H1 (cell line): ENCODE measurements around the gene KIZ.

ENCODE experiments used
- CEBPB ChIP-seq: IDR thresholded peaks from 2 replicates; pipeline ENCODE4 v1.6.1; 2012; ENCODE audit warnings: low read depth, low read length
- CTBP2 ChIP-seq: IDR thresholded peaks from 2 replicates; pipeline ENCODE4 v1.7.0; 2011; ENCODE audit warnings: borderline replicate concordance, mild to moderate bottlenecking, moderate library complexity, mixed read lengths, low read length; ENCODE audit not compliant: insufficient read depth, insufficient read length
- EP300 ChIP-seq, 2 experiments: IDR thresholded peaks; 1 replicate in 1 of 2; 2 replicates in 1 of 2; pipeline ENCODE4 v1.6.1; 2011 to 2012; ENCODE audit warnings: low read depth in 2 of 2, low read length in 2 of 2, mild to moderate bottlenecking in 2 of 2, borderline replicate concordance in 1 of 2, inconsistent platforms in 1 of 2, moderate library complexity in 1 of 2
- EZH2 ChIP-seq: fragments of 200-600 bp; sonication (generic); IDR thresholded peaks from 2 replicates; pipeline ENCODE4 v1.7.1; 2012; ENCODE audit warnings: low read depth, mild to moderate bottlenecking, moderate library complexity, low read length, inconsistent platforms; ENCODE audit not compliant: severe bottlenecking
- HDAC2 ChIP-seq, 2 experiments: fragments of 300-600 bp in 1 of 2; sonication (generic) in 1 of 2; IDR thresholded peaks; 2 replicates each; pipeline ENCODE4 v1.6.1; 2011 to 2012; ENCODE audit warnings: low read depth in 2 of 2, low read length in 2 of 2, mild to moderate bottlenecking in 2 of 2, moderate library complexity in 2 of 2, borderline replicate concordance in 1 of 2, inconsistent platforms in 1 of 2
- MAFK ChIP-seq: IDR thresholded peaks from 2 replicates; pipeline ENCODE4 v1.6.1; 2012; ENCODE audit warnings: low read depth, mild to moderate bottlenecking, improper control_type of control experiment, low read length
- POLR2A ChIP-seq, 2 experiments: IDR thresholded peaks; 1 replicate in 1 of 2; 2 replicates in 1 of 2; pipeline ENCODE4 v1.6.1; 2011; ENCODE audit warnings: low read depth in 2 of 2, low read length in 2 of 2, mild to moderate bottlenecking in 2 of 2; ENCODE audit errors: control extremely low read depth in 1 of 2
- RAD21 ChIP-seq, 2 experiments: IDR thresholded peaks in 1 of 2; conservative IDR thresholded peaks in 1 of 2; 2 replicates each; pipeline ENCODE4 v1.6.1; 2011; ENCODE audit warnings: low read depth in 2 of 2, low read length in 2 of 2, improper control_type of control experiment in 1 of 2, inconsistent platforms in 1 of 2, mild to moderate bottlenecking in 1 of 2, moderate library complexity in 1 of 2
- RBBP5 ChIP-seq: IDR thresholded peaks from 2 replicates; pipeline ENCODE4 v1.7.1; 2012; ENCODE audit warnings: low read depth, mild to moderate bottlenecking, inconsistent platforms, low read length, moderate library complexity, borderline replicate concordance
- RFX5 ChIP-seq: IDR thresholded peaks from 2 replicates; pipeline ENCODE4 v1.6.1; 2011; ENCODE audit warnings: low read depth, low read length, improper control_type of control experiment, borderline replicate concordance
- SP1 ChIP-seq: IDR thresholded peaks from 2 replicates; pipeline ENCODE4 v1.6.1; 2011; ENCODE audit warnings: low read depth, low read length
- TCF12 ChIP-seq: IDR thresholded peaks from 2 replicates; pipeline ENCODE4 v1.6.1; 2011; ENCODE audit warnings: low read depth, mild to moderate bottlenecking, low read length
- TF ChIP-seq, protein P1 (sequence below), 3 experiments: IDR thresholded peaks; 1 replicate in 2 of 3; 2 replicates in 1 of 3; pipeline versions ENCODE4 v1.5.1 to v1.6.1; 2011; ENCODE audit warnings: low read length in 3 of 3, mild to moderate bottlenecking in 3 of 3, inconsistent platforms in 2 of 3, low read depth in 1 of 3, moderate library complexity in 1 of 3; ENCODE audit not compliant: insufficient read depth in 1 of 3; ENCODE audit errors: control extremely low read depth in 1 of 3
- TF ChIP-seq, protein P2 (sequence below): IDR thresholded peaks from 2 replicates; pipeline ENCODE4 v1.6.1; 2012; ENCODE audit warnings: inconsistent platforms

DNA sequence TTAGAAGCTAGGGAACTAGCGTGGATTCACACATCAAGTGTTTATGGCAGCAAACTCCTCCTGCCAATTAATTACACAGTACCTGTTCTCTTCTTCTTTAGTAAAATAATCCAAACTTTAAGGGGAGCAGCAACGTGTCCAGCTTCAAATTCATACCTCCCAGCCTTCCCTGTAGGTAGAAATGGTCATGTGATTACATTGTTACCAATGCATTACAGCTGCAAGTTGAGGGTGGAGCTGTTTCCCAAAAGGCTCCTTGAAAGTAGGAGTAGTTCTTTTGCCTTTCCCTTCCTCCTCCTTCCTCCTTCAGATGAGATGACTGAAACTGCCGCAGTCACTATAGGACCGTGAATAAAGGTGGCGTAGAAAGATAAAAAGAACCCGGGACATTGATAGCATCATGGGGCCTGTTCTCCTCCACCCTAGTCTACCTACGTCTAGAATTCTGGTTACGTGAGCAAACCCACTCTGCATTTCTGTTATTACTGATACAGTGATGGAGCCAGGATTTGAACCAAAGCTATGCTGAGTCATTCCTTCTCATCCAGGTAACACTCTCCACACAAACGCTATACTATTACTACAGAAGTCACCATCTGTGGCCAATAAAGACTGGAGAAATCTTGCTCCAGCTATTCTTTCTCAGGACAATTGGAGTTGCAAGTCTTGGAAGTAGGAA is 37.9 kb upstream of the KIZ start:
- TF ChIP-seq RAD21 (IDR thresholded peaks at IDR 0.05 in 1 of 2, conservative IDR thresholded peaks at IDR 0.05 in 1 of 2; ENCODE audit: low read depth in 2 of 2, low read length in 2 of 2) = no peak
- no peak for TF ChIP-seq EP300 (IDR thresholded peaks at IDR 0.05; ENCODE audit: borderline replicate concordance in 1 of 2, low read depth in 2 of 2, low read length in 2 of 2)
- TF ChIP-seq RFX5 = no peak
- no peak for TF ChIP-seq POLR2A (IDR thresholded peaks at IDR 0.05; ENCODE audit: control extremely low read depth in 1 of 2, low read depth in 2 of 2, low read length in 2 of 2)
- TF ChIP-seq SP1 = no peak
- TF ChIP-seq MAFK = no peak
- no peak for TF ChIP-seq CEBPB
- TF ChIP-seq, protein P1, sequence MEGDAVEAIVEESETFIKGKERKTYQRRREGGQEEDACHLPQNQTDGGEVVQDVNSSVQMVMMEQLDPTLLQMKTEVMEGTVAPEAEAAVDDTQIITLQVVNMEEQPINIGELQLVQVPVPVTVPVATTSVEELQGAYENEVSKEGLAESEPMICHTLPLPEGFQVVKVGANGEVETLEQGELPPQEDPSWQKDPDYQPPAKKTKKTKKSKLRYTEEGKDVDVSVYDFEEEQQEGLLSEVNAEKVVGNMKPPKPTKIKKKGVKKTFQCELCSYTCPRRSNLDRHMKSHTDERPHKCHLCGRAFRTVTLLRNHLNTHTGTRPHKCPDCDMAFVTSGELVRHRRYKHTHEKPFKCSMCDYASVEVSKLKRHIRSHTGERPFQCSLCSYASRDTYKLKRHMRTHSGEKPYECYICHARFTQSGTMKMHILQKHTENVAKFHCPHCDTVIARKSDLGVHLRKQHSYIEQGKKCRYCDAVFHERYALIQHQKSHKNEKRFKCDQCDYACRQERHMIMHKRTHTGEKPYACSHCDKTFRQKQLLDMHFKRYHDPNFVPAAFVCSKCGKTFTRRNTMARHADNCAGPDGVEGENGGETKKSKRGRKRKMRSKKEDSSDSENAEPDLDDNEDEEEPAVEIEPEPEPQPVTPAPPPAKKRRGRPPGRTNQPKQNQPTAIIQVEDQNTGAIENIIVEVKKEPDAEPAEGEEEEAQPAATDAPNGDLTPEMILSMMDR (IDR thresholded peaks at IDR 0.05; ENCODE audit: control extremely low read depth in 1 of 3, insufficient read depth in 1 of 3, low read depth in 1 of 3, low read length in 3 of 3) = no peak
- no peak for TF ChIP-seq HDAC2 (IDR thresholded peaks at IDR 0.05; ENCODE audit: borderline replicate concordance in 1 of 2, low read depth in 2 of 2, low read length in 2 of 2)
- no peak for TF ChIP-seq EZH2
- TF ChIP-seq CTBP2 = no peak
- TF ChIP-seq, protein P2, sequence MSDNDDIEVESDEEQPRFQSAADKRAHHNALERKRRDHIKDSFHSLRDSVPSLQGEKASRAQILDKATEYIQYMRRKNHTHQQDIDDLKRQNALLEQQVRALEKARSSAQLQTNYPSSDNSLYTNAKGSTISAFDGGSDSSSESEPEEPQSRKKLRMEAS = no peak
- TF ChIP-seq RBBP5 = no peak
- TF ChIP-seq TCF12 = no peak
